Neural cell (in vitro differentiated cells): ENCODE results near the gene HS1BP3.

ENCODE experiments used
- EZH2 ChIP-seq: fragments of 200-600, 300-800 bp; shearing (Covaris generic), sonication (generic); IDR thresholded peaks from 2 replicates; pipeline ENCODE4 v1.6.1; 2014; ENCODE audit warnings: antibody characterized with exemption, low read length, borderline replicate concordance, mild to moderate bottlenecking; ENCODE audit not compliant: insufficient read depth, poor library complexity, severe bottlenecking
- TF ChIP-seq, protein P1 (sequence below): fragments of 450-650 bp; IDR thresholded peaks from 2 replicates; pipeline ENCODE4 v1.5.1; 2014; ENCODE audit warnings: antibody characterized with exemption, mild to moderate bottlenecking, moderate library complexity; ENCODE audit not compliant: poor library complexity, severe bottlenecking

DNA sequence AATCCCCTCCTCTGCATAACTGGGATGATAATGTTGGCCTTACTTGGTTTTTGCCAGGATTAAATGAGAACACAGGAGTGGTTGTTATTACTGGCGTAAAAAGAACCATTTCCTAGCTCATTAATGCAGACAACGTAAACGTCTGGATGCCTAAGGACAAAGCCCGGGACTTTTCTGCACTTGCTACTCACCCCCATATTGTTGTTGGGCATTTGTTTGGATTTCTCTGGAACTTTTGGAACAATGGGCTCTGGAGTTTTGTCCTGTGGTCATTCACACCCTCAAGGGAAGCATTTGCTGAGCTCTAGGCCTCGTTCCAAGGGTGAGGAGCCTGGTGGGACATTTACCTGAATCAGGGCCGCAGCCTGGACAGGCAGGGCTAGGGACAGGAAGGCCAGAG, 76.0 kb downstream of the HS1BP3 start:
- no peak for TF ChIP-seq EZH2
- TF ChIP-seq, protein P1, sequence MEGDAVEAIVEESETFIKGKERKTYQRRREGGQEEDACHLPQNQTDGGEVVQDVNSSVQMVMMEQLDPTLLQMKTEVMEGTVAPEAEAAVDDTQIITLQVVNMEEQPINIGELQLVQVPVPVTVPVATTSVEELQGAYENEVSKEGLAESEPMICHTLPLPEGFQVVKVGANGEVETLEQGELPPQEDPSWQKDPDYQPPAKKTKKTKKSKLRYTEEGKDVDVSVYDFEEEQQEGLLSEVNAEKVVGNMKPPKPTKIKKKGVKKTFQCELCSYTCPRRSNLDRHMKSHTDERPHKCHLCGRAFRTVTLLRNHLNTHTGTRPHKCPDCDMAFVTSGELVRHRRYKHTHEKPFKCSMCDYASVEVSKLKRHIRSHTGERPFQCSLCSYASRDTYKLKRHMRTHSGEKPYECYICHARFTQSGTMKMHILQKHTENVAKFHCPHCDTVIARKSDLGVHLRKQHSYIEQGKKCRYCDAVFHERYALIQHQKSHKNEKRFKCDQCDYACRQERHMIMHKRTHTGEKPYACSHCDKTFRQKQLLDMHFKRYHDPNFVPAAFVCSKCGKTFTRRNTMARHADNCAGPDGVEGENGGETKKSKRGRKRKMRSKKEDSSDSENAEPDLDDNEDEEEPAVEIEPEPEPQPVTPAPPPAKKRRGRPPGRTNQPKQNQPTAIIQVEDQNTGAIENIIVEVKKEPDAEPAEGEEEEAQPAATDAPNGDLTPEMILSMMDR, result no peak
